Measurements from ENCODE around the gene OSBPL10. TPM values are rescaled to one million over a fixed set of nuclear protein-coding genes. Genes with fewer than 3 reads are reported as not detected.
A peak's percentile ranks its signal among the peaks of the same experiment; 100 is the strongest.

Gene OSBPL10
- total RNA-seq, 2 experiments from 2014 or later = 0.26 to 2.3 TPM

DNA sequence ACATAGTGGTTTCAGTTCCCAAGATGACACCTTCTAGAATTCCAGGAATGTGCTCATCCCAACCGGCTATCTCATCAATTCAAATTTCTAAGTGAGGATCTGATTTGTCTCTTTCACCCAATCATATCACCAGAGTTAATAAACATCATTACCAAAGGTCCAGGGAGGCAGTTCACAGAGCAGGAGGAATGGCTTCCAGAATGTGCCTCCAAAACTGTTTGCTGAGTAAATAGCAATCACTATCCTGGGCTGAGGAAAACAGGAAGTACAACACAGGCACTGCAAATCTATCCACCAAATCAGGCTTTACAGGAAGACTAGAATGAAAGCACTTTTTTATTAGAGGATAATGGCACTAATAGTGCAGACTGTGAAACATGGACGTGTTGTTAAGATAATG, 61.5 kb downstream of the OSBPL10 start:
- ATAC-seq = no peak
- Mint-ChIP-seq H3K9me3 (ENCODE audit: low read depth) (peaks cover 14% of the 10 kb centered on the region), H3K4me3 (no peak overlapping the region), H3K36me3 (peaks cover 16% of the 10 kb centered on the region), H3K27me3 (no peaks in the 10 kb centered on the region), H3K4me1 (peaks cover 24% of the 10 kb centered on the region), H3K27ac (no peak overlapping the region)
- DNase-seq = no peak
- CTCF ChIA-PET = no interaction called here

DNA sequence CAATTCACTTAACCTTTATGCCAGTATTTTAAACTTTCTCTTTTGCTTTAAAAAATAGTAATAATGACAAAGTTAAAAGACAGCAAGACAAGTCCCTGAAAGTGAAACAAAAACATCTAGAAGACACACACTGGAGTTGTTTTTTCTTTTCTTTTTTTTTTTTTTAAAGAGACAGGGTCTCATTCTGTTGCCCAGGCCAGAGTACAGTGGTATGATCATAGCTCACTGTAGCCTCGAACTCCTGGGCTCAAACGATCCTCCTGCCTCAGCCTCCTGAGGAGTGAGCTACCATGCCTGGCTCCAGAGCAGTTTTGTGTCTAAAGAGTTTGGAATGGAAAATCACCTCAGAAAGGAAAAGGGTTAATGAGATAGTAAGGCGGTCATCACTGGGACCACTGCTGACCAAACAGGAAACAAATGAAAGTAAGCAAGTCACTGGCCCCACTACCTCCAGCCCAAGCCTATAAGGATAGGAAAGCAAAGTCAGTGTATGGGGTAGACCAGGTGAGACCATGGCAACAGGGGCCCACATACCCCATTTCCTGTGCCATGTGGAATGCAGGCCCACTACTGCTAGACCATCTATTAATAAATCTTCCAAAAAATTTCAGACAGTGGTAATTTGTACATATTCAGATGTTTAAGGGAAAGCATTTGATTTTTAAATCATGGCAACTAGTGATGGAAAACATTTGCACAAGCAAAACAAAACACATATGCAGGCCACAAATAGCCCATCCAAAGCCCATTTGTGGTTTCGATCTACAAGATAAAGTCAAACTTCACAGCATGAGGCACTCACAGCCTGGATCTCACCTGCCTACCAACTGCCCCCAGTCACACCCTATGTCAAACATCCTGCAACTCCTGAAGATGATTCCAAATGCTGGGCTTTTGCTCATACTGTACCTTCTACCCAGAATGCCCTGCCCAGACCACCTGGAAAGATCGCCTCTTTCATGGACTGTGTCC, 62.6 kb downstream of the OSBPL10 start:
- CTCF ChIA-PET = no interaction called here
- DNase-seq (no peak), ATAC-seq (peak; percentile 82)
- H3K27me3 Mint-ChIP-seq = no peaks in the 10 kb centered on the region
- H3K36me3 Mint-ChIP-seq = peaks cover 16% of the 10 kb centered on the region
- peaks cover 12% of the 10 kb centered on the region for H3K9me3 Mint-ChIP-seq (ENCODE audit: low read depth)
- H3K27ac Mint-ChIP-seq = peak overlapping the region; percentile 83
- peak overlapping the region; percentile 27 for H3K4me3 Mint-ChIP-seq
- H3K4me1 Mint-ChIP-seq = peaks cover 24% of the 10 kb centered on the region

DNA sequence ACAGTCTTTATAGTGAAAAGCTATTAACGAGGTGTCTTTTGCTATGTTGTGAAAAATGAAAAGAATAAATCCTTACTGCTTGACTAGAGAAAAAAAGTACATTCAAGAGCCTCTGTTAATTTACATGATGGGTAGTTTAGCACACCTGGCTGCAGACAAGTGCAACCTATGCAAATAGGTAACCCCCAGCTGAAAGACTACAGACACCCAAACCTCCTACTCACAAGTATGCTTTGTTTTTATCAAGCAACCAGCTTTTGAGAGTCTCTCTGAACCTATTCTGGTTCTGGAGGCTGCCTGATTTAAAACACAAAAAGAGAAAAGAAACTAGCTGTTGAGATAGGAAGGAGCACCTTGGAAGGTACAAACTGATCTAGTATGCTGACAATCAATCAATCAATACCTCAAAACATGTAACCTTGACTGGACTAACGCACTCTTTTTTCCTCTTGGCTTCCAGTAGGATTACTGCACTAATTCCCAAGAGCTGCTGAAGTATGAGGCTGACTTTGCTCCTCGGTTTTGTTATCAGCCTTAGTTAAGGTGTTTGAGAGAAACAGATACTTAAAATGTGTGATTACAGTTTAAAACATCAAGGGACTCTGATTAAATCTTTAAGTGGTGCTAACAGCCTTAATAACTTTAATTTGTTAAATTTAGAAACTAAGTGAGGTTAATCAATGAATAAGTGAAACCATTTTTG, 63.6 kb downstream of the OSBPL10 start:
- DNase-seq (no peak), ATAC-seq (no peak)
- H3K36me3 Mint-ChIP-seq = peaks cover 16% of the 10 kb centered on the region
- H3K27ac Mint-ChIP-seq = no peak overlapping the region
- H3K27me3 Mint-ChIP-seq = no peaks in the 10 kb centered on the region
- CTCF ChIA-PET = no interaction called here
- H3K9me3 Mint-ChIP-seq (ENCODE audit: low read depth) = peaks cover 12% of the 10 kb centered on the region
- peaks cover 24% of the 10 kb centered on the region for H3K4me1 Mint-ChIP-seq
- no peak overlapping the region for H3K4me3 Mint-ChIP-seq

DNA sequence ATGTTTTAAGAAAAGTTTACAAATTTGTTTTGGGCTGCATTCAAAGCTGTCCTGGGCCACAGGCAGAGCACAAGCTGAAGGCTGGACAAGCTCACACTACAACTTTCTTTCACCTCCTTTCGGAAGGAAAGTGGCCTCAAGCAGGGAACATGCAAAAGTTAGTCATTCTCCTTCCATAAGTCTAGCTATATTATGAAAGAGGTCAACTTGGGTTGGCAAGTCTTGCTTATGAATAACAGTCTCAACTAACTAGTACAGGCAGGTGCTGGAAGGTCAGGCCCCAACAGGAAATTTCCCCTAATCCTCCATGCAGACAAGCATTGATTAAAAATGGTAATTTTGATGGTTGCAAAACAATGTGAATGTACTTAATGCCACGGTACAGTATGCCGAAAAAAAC, 69.4 kb downstream of the OSBPL10 start:
- Mint-ChIP-seq H3K36me3 (no peaks in the 10 kb centered on the region), H3K9me3 (ENCODE audit: low read depth) (no peaks in the 10 kb centered on the region), H3K27ac (no peak overlapping the region), H3K4me1 (peaks cover 2% of the 10 kb centered on the region), H3K27me3 (peaks cover 2% of the 10 kb centered on the region), H3K4me3 (no peak overlapping the region)
- ATAC-seq = no peak
- no peak for DNase-seq
- CTCF ChIA-PET = no interaction called here

DNA sequence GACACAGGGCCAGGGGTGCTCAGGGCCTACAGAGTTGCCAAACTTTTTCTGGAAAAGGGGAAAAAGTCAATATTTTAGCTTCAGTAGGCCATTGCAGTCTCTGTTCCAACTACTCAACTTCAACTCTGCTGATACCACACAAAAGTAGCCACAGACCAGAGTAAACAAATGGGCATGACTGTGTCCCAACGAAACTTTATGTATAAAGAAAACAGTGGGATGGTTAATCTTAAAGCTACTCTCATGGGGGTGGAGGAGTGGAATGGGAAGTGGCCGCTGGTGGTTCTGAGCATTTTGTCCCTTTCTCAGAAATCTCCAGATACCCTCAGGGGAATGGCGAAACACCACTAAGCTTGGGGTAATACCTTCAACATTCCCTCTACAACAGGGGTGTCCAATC, 69.9 kb downstream of the OSBPL10 start:
- ATAC-seq (no peak), DNase-seq (no peak)
- no peaks in the 10 kb centered on the region for H3K9me3 Mint-ChIP-seq (ENCODE audit: low read depth)
- CTCF ChIA-PET = no interaction called here
- no peak overlapping the region for H3K27ac Mint-ChIP-seq
- no peaks in the 10 kb centered on the region for H3K36me3 Mint-ChIP-seq
- peaks cover 2% of the 10 kb centered on the region for H3K4me1 Mint-ChIP-seq
- no peak overlapping the region for H3K4me3 Mint-ChIP-seq
- peaks cover 2% of the 10 kb centered on the region for H3K27me3 Mint-ChIP-seq

DNA sequence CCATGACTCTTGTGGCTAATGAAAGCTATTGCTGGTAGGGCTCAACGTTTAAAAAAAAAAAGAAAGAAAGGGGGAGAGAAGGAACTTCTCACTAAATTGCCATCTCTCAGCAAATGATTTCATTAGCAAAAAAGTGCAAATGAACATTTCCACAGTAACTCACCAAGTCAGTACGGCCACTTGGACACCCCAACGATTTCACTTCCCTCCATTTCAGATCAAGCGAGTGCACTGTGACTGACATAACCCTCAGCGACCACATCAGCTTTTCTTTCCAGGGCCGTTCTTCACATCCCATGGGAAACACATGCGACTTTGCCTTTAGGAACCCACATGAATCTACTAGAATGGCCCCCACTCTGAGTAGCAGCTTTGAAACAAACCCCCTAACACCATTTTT, 71.6 kb downstream of the OSBPL10 start:
- no peak overlapping the region for H3K4me3 Mint-ChIP-seq

DNA sequence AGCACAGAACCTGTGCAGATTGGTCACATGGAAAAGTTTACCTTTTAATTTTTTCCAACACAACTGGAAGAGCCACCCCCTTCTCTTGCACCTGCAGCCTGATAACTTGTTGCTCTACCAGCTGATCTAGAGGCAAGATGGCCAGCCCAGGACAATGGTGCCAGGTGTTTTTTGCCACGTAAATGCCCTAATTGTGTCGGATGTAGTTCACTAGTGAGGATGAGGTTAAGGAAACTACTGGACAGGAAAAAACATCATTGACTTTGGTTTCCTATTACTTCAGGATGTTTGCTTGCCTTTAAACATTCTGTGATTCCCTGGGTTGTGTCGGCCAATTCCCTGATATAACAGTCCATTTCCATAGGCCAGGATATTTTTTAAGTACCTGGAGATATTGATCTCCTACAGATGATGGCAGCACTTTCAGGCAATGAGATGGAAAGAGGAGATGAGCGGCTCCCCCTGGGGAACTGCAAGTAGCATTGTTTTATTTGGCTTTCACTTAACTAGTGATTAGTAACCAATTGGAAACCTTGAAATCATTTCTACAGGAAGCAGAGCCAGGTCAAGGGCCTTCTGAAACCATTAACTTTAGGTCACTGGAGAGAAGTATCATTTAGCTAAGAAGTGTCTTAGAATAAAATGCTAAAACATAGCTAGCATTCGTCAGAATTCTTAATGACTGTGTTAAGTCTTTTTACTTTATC, 72.5 kb downstream of the OSBPL10 start:
- Mint-ChIP-seq H3K4me3 (no peak overlapping the region), H3K27ac (no peak overlapping the region), H3K27me3 (peaks cover 2% of the 10 kb centered on the region), H3K4me1 (peaks cover 17% of the 10 kb centered on the region), H3K9me3 (ENCODE audit: low read depth) (no peaks in the 10 kb centered on the region), H3K36me3 (no peaks in the 10 kb centered on the region)
- CTCF ChIA-PET = interaction anchor here (1.0 kb wide), 1 partner anchor 13 kb away, joined by 3 read pairs; no protein-coding TSS in a partner anchor
- DNase-seq (no peak), ATAC-seq (no peak)

More for the DNA sequence above, 71.6 kb downstream of the OSBPL10 start:
- no peak overlapping the region for H3K27ac Mint-ChIP-seq
- CTCF ChIA-PET = interaction anchor here (1.0 kb wide), 1 partner anchor 14 kb away, joined by 3 read pairs; no protein-coding TSS in a partner anchor
- ATAC-seq (no peak), DNase-seq (no peak)
- H3K9me3 Mint-ChIP-seq (ENCODE audit: low read depth) = no peaks in the 10 kb centered on the region
- peaks cover 2% of the 10 kb centered on the region for H3K27me3 Mint-ChIP-seq
- H3K4me1 Mint-ChIP-seq = peaks cover 8% of the 10 kb centered on the region
- H3K36me3 Mint-ChIP-seq = no peaks in the 10 kb centered on the region

DNA sequence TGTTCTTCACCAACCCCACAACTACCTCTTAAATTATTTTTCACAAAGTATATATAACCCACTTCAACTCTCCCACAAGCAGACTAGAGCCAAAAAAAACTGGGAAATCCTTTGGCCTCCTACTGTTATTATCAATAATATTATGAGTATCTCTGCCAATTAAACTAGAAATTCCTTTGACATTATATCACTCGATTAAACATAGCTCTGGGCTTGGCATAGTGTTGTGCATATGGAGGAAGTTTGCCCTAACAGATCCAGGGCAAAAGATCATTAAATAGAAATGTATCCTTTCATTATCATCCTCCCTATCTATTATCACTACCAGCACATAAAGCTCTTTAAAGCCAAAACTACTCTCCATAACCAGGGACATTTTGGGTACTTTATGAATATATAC, 74.9 kb downstream of the OSBPL10 start:
- DNase-seq (no peak), ATAC-seq (no peak)
- Mint-ChIP-seq H3K27ac (no peak overlapping the region), H3K4me3 (no peak overlapping the region), H3K27me3 (peaks cover 2% of the 10 kb centered on the region), H3K4me1 (peaks cover 30% of the 10 kb centered on the region), H3K36me3 (no peaks in the 10 kb centered on the region), H3K9me3 (ENCODE audit: low read depth) (no peaks in the 10 kb centered on the region)
- CTCF ChIA-PET = interaction anchor here (0.9 kb wide), 1 partner anchor 10 kb away, joined by 3 read pairs; no protein-coding TSS in a partner anchor

DNA sequence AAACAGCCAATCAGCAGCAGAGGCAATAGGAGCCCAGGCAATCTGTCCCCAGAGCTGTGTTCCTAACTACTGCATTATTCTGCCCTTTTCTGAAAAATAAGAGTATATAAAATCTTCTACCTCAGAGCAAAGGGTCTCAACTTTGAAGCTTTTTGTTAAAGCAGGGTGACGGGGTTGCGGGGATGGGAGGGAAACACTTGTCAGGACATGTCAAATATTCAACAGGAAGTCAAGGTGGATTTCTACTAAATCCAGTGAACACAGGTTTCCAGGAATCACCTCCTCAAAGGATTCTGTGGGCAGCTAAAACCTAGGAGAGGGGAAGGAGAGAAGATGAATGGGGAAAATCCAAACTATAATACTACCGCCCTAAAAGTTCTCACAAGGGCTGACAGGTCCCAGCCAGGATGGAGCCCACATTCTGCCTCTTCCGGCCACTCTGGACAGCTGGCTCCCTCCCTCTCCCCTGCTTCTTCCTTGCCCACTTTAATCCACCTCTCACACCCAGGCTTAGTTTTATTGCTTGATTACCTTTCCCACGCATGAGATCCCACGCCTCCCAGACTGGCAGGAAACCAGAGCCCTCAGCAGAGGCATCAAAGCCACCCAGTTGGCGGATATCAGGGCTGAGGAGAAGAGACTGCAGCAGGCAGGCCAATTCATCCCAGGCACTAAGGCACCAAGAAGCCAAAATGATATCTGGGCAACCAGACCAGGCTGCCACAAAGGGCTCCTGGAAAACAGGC, 77.2 kb downstream of the OSBPL10 start:
- H3K9me3 Mint-ChIP-seq (ENCODE audit: low read depth) = no peaks in the 10 kb centered on the region
- no peaks in the 10 kb centered on the region for H3K27me3 Mint-ChIP-seq
- no peaks in the 10 kb centered on the region for H3K36me3 Mint-ChIP-seq
- DNase-seq = no peak
- no peak for ATAC-seq
- no peak overlapping the region for H3K4me3 Mint-ChIP-seq
- peaks cover 40% of the 10 kb centered on the region for H3K4me1 Mint-ChIP-seq
- no peak overlapping the region for H3K27ac Mint-ChIP-seq
- CTCF ChIA-PET = no interaction called here

DNA sequence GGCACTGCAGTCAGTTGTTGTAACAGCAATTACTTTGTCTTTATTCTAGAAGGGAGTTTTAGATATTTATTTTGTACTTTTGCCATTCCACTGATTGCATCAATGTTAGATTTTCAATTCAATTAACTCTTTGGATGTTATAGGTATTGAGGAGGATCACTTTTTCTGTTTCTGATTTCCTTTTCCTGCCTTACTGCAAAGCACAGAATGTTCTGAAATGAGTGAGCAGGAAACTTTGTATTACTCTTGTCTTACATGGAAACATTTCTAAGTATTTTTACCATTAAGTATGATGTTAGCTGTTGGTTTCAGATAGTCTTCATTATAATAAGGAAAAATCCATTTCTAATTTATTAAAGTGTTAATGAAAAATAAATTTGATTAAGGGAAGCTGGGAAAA, 80.5 kb downstream of the OSBPL10 start:
- Mint-ChIP-seq H3K27me3 (no peaks in the 10 kb centered on the region), H3K36me3 (no peaks in the 10 kb centered on the region), H3K27ac (no peak overlapping the region), H3K9me3 (ENCODE audit: low read depth) (no peaks in the 10 kb centered on the region), H3K4me3 (no peak overlapping the region), H3K4me1 (peaks cover 38% of the 10 kb centered on the region)
- ATAC-seq (no peak), DNase-seq (no peak)
- CTCF ChIA-PET = no interaction called here

DNA sequence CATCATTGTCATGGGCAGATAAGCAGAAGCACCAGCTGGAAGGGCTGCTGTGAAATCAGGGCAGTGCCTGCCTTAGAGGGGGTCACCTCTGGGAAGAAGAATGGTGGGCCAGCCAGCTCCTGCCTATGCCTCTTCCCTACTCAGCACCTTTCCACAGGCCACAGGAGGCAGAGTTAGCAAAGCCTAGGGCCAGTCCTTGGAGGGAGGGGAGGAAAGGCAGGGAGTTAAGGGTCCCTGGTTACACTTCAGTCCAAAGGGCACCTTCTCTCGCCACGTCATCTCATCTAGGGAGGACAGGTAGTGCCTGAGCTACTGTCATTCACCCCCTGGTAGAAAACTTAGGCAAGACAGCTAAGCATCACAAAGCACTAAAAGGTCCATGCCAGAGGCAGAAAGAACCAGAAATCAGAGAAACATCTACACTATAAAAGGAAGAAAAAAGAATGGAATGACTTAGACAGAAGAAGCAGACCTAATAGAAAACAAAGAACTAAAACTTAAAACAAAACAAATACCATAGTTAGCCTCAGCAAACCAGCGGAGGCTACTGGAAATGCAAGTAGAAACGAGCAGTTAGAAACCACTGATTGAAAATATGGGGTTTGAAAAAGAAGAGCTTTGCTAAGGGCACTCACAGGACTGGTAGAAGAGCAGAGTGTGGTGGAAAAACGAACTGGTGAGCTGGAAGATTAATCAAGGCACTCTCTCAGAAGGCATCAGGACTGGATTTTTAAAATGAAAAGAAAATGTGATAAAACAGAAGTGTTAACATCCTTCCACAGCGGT, 84.2 kb downstream of the OSBPL10 start:
- Mint-ChIP-seq H3K9me3 (ENCODE audit: low read depth) (no peaks in the 10 kb centered on the region), H3K36me3 (no peaks in the 10 kb centered on the region), H3K27ac (no peak overlapping the region), H3K27me3 (peaks cover 10% of the 10 kb centered on the region), H3K4me1 (peaks cover 14% of the 10 kb centered on the region), H3K4me3 (no peak overlapping the region)
- no peak for DNase-seq
- ATAC-seq = no peak
- CTCF ChIA-PET = interaction anchor here (0.5 kb wide), 1 partner anchor 858 kb away, joined by 3 read pairs; no protein-coding TSS in a partner anchor

DNA sequence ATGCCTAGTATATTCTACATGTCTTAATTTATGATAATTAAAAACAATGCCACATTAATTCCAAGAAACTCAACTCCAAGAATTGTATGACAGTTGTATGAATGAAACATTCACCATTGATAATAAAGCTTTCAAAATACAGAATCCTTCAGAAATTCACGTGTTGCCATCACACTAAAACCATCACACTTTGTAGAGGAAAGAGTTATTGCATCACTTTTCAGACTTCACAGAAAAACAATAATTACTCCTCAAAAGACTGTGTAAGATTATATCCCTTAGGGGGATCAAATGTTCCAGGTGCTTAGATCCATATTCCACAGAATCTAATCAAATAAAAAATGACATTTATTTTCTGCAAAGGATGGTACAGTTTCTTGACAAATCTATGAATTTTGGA, 85.0 kb downstream of the OSBPL10 start:
- Mint-ChIP-seq H3K4me3 (no peak overlapping the region), H3K27me3 (peaks cover 14% of the 10 kb centered on the region), H3K27ac (no peak overlapping the region), H3K36me3 (no peaks in the 10 kb centered on the region), H3K9me3 (ENCODE audit: low read depth) (no peaks in the 10 kb centered on the region), H3K4me1 (peaks cover 8% of the 10 kb centered on the region)
- CTCF ChIA-PET = interaction anchor here (1.5 kb wide), 1 partner anchor 13 kb away, joined by 3 read pairs; no protein-coding TSS in a partner anchor
- ATAC-seq (no peak), DNase-seq (no peak)
